C1 segment of cervical spinal cord (tissue), 14 donors: ENCODE measurements around the gene RASGRF2.
"Not testable (repeated sequence)": the region's sequence is repeated elsewhere in the genome, so short reads cannot be mapped to it uniquely, and the experiment has no call there.

ENCODE experiments used
- DNase-seq, 14 donors: peaks; one replicate each; lab custom pipeline; 2025; lab: John Stamatoyannopoulos, UW

The RASGRF2 gene

DNA sequence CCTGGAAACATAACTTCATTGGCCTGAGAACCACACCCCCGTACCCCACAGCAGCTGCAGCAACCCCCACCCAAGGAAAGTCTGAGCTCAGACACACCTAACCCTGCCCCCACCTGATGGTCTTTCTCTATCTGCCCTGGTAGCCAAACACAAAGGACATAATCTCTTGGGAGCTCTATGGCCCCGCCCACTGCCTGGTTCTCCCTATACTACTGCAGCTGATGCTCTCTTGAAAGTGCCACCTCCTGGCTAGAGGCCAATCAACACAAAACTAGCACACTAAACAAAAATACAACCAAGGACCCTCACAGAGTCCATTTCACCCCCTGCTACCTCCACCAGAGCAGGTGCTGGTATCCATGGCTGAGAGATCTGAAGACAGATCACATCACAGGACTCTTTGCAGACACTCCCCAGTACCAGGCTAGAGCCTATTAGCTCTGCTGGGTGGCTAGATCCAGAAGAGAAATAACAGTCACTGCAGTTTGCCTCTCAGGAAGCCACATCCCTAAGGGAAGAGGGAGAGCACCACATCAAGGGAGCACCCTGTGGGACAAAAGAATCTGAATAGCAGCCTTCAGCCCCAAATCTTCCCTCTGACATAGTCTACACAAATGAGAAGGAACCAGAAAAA is 310.3 kb downstream of the RASGRF2 start:
- not testable (repeated sequence) for DNase-seq
